Adrenal gland (tissue), 12 donors: ENCODE results near the gene MC5R. TPM values are rescaled to one million over a fixed set of nuclear protein-coding genes. Genes with fewer than 3 reads are reported as not detected.

Source experiments
- DNase-seq, 7 donors: peaks; one replicate each; pipeline ENCODE4 v3.0.0-alpha.2; 2019 to 2020
- H3K27ac ChIP-seq, 5 donors: fragments of 200-600 bp; sonication (generic) in 4 of 5; 1 replicate in 3 of 5; 2 replicates in 2 of 5; pipeline versions ENCODE4 v1.5.1 to v1.8.0; 2016 to 2020; ENCODE audit warnings: mild to moderate bottlenecking in 1 of 5
- H3K27me3 ChIP-seq: fragments of 200-600 bp; 2 replicates; pipeline ENCODE4 v1.8.0; 2021
- H3K36me3 ChIP-seq, 2 donors: fragments of 200-600 bp; replicated peaks in 1 of 2; 1 replicate in 1 of 2; 2 replicates in 1 of 2; pipeline versions ENCODE4 v1.5.1 to v1.8.0; 2018 to 2022
- H3K4me1 ChIP-seq, 2 donors: fragments of 200-600 bp; replicated peaks in 1 of 2; 1 replicate in 1 of 2; 2 replicates in 1 of 2; pipeline versions ENCODE4 v1.5.1 to v1.8.0; 2018 to 2021
- H3K4me3 ChIP-seq, 4 donors: fragments of 200-600 bp; sonication (generic) in 3 of 4; one replicate each; pipeline ENCODE4 v1.5.1; 2016 to 2018
- H3K9me3 ChIP-seq, 3 donors: fragments of 200-600 bp; sonication (generic) in 1 of 3; replicated peaks in 1 of 3; 1 replicate in 2 of 3; 2 replicates in 1 of 3; pipeline versions ENCODE4 v1.5.1 to v1.8.0; 2016 to 2021
- CTCF ChIP-seq, 6 experiments: fragments of 450-650 bp in 4 of 6; fragments of 200-600 bp in 2 of 6; sonication (generic) in 1 of 6; IDR thresholded peaks; 1 replicate in 5 of 6; 2 replicates in 1 of 6; pipeline versions ENCODE4 v1.5.1 to v1.8.0; 2016 to 2021; ENCODE audit warnings: antibody characterized with exemption in 6 of 6, mild to moderate bottlenecking in 2 of 6, moderate library complexity in 1 of 6
- POLR2A ChIP-seq, 2 donors: fragments of 450-650 bp; IDR thresholded peaks; one replicate each; pipeline ENCODE4 v1.6.1; 2017; ENCODE audit warnings: antibody characterized with exemption in 2 of 2, mild to moderate bottlenecking in 2 of 2, moderate library complexity in 1 of 2
- WGBS, 4 donors: extraction: QIAGEN DNeasy Blood & Tissue Kit in 2 of 4; methylation state at CpG; one replicate each; pipeline versions ENCODE4 v1.1.5 to v1.1.7; 2013 to 2017; 5-methylcytosine and 5-hydroxymethylcytosine counted together
- intact Hi-C, 2 donors: fragments of 100-400 bp; cut with DNase I; formaldehyde crosslinking; loops; one replicate each; pipeline versions ENCODE4 v1.14.1 to v1.15.0; 2022 to 2023
- polyA plus RNA-seq, 3 donors: library from polyadenylated mRNA; stranded (reverse); fragments of 200-250 nt in 2 of 3; fragments of 350-450 nt in 1 of 3; fragmentation: Illumina TruSeq in 1 of 3; extraction: RNeasy Lipid Tissue Mini Kit (QIAGEN cat#74804) in 1 of 3; gene quantifications; one replicate each; pipeline ENCODE4 v1.2.3, GENCODE V29; 2013 to 2014
- total RNA-seq, 9 donors: library from RNA; depleted of rRNA in 4 of 9; stranded (reverse); fragments of >200 nt in 4 of 9; fragments of 120-200 nt in 1 of 9; fragmentation: NEBNext Ultra II Directional in 1 of 9; extraction: Animal tissue kit (Norgen Biotek cat#: 25700) in 1 of 9; gene quantifications; one replicate each; pipeline versions ENCODE4 v1.1.0 to v1.2.4, GENCODE V29; 2013 to 2023
- donor health status: healthy with polysubstance abuse.
- donor health status: Bipolar disorder and iron deficiency.
- donor health status: DM: yes; HTN: yes; CAD: no.
- donor health status: DM: no; HTN: no; CAD: no.
- donor health status: DM: no; HTN: no; CAD: no.
- donor health status: DM: yes; HTN: yes; CAD: no.

The MC5R gene
- total and polyA plus RNA-seq, 12 donors: 0.06 to 0.32 (median 0.18) TPM; not detected in 7

DNA sequence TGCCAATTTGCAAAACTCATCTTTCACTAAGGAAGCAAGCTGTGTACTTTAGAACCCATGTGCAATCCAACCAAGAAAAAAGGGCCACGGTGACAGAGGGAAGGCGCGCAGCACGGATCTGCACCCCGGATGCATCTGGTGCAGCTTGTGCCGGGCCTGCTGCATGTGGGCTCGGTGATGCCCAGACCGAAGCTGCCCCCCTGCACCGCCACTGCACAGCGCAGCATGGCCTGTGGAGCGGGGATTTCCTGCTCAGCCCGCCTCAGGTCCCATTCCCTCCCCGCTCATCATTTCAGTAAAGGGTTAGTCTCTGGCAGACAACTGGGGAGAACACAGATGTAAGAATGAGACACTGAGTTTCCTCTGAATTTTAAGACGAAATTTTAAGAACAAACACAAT lies 48.4 kb downstream of the MC5R start:
- no peak overlapping the region for H3K4me3 ChIP-seq
- DNase-seq: no peak
- H3K36me3 ChIP-seq: no peaks in the 10 kb centered on the region
- no peak for TF ChIP-seq POLR2A (IDR thresholded peaks at IDR 0.05)
- no peak for TF ChIP-seq CTCF (IDR thresholded peaks at IDR 0.05)
- peaks cover 18% of the 10 kb centered on the region for H3K27me3 ChIP-seq
- WGBS, 4 donors: 88 to 89% (median 89%) methylated on average over 12 to 14 of the region's 14 CpGs
- intact Hi-C loops: no loop called here
- no peaks in the 10 kb centered on the region for H3K4me1 ChIP-seq
- H3K27ac ChIP-seq: no peak overlapping the region
- no peaks in the 10 kb centered on the region for H3K9me3 ChIP-seq

GRCh38 chr18:13872932-13873331 lies 49.0 kb downstream of the MC5R start:
- TF ChIP-seq POLR2A (IDR thresholded peaks at IDR 0.05) (no peak), CTCF (IDR thresholded peaks at IDR 0.05) (no peak)
- H3K36me3 ChIP-seq: no peaks in the 10 kb centered on the region
- 73 to 85% (median 75%) methylated on average over 2 to 5 of the region's 5 CpGs for WGBS, 4 donors
- H3K27ac ChIP-seq: no peak overlapping the region
- H3K4me1 ChIP-seq: no peaks in the 10 kb centered on the region
- H3K9me3 ChIP-seq: no peaks in the 10 kb centered on the region
- no peak overlapping the region for H3K4me3 ChIP-seq
- no peak for DNase-seq
- intact Hi-C loops: no loop called here
- H3K27me3 ChIP-seq: peaks cover 16% of the 10 kb centered on the region

- Histone ChIP-seq H3K27ac (no peak overlapping the region), H3K27me3 (peaks cover 7% of the 10 kb centered on the region), H3K4me3 (no peak overlapping the region), H3K36me3 (no peaks in the 10 kb centered on the region), H3K9me3 (no peaks in the 10 kb centered on the region), H3K4me1 (no peaks in the 10 kb centered on the region)
- TF ChIP-seq POLR2A (IDR thresholded peaks at IDR 0.05): no peak
- TF ChIP-seq CTCF (IDR thresholded peaks at IDR 0.05): no peak
- 73 to 85% (median 77%) methylated on average over 4 of the region's 4 CpGs for WGBS, 4 donors
- DNase-seq: no peak
- intact Hi-C loops: no loop called here
These were observed 50.6 kb downstream of the MC5R start for GRCh38 chr18:13874558-13874957.

Other genes with a start within 250 kb of the MC5R start
- gene FAM210A, start 97.6 kb upstream of the MC5R start, total RNA-seq: 10 to 100 TPM in 5 of 9 donors, 1 to 10 TPM in 4; 4.6 to 29.5 (median 11.9) TPM
- 10 to 100 TPM in 1 of 3 donors, 1 to 10 TPM in 2; 3.4 to 15.2 (median 4.7) TPM for gene FAM210A, start 97.6 kb upstream of the MC5R start, polyA plus RNA-seq
- 10 to 100 TPM in 8 of 9 donors, 1 to 10 TPM in 1; 8.5 to 29.8 (median 21.3) TPM for gene RNMT, start 97.5 kb upstream of the MC5R start, total RNA-seq
- 10 to 100 TPM; 10.5 to 19.4 (median 11.2) TPM for gene RNMT, start 97.5 kb upstream of the MC5R start, polyA plus RNA-seq
- 100 to 1,000 TPM in 4 of 9 donors, 10 to 100 TPM in 5; 10.4 to 486 (median 57.5) TPM for gene MC2R, start 91.4 kb downstream of the MC5R start, total RNA-seq
- gene MC2R, start 91.4 kb downstream of the MC5R start, polyA plus RNA-seq: 100 to 1,000 TPM in 1 of 3 donors, 10 to 100 TPM in 1, 1 to 10 TPM in 1; 5.6 to 725 (median 48.4) TPM